Measurements from ENCODE around the gene MPC1.

The MPC1 gene

DNA sequence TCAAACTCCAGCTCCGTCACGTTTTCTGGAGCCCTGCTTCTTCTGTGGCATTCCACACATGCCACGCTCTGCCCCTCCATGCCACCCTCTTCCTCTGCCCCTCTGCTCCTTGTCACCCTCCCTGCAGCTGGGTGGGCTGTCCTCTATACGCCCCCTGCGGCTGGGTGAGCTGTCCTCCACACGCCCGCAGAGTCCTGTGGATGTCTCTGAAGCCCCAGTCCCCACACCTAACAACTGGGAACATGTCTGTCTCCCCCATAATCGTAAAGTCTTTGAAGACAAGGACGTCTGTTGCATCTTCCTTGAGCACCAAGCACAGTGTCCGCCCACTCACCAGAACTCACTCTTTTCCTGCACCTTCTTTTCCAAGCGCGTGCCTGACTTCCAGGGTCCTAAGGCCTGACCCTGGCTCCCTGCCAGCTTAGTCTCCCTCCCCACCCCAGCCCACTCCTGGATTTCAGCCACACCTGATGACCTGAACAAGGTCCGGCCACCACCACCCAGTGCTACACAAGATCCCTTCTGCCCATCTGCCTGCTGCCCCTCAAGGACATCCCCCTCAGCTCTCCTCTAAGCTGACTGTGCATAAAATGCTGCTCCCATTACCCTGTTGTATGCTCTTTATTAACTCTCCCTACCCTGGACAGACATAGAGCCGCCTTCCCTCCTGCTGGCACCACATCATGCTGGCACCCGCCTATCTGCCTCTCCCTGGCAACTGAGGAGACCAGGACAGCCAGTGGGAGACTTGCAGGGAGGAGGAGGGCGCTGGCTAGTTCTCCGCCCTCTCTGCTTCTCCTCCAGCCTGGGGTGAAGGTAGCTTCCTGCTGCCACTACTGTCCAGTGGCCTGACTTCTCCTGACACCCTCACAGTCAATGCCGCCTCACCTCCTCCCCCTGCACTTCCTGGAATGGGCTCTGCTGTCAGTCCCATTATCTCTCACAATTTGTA is 63.8 kb downstream of the MPC1 start:
- no peak overlapping the region for H3K4me3 ChIP-seq (ENCODE audit: low read depth, low read length)

DNA sequence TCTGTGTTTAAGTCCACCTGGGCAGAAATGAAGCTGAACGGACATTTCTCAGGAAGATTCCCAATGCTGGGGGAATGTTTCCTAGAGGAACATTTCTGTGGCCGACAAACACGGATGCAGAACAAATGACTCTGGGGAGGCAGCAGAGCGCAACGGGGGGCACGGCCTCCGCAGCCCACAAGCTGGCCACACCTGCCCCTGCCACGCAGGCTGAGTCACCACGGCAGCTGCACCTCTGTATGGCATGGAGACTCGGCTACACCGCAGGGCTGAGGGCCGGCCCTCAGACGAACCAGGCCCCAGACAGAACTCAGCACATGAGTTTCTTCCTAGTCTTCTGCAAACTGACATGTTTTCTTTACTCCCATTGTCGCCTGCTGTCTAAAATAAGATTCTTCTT is 64.5 kb downstream of the MPC1 start:
- no peak overlapping the region for H3K4me3 ChIP-seq (ENCODE audit: low read depth, low read length)

DNA sequence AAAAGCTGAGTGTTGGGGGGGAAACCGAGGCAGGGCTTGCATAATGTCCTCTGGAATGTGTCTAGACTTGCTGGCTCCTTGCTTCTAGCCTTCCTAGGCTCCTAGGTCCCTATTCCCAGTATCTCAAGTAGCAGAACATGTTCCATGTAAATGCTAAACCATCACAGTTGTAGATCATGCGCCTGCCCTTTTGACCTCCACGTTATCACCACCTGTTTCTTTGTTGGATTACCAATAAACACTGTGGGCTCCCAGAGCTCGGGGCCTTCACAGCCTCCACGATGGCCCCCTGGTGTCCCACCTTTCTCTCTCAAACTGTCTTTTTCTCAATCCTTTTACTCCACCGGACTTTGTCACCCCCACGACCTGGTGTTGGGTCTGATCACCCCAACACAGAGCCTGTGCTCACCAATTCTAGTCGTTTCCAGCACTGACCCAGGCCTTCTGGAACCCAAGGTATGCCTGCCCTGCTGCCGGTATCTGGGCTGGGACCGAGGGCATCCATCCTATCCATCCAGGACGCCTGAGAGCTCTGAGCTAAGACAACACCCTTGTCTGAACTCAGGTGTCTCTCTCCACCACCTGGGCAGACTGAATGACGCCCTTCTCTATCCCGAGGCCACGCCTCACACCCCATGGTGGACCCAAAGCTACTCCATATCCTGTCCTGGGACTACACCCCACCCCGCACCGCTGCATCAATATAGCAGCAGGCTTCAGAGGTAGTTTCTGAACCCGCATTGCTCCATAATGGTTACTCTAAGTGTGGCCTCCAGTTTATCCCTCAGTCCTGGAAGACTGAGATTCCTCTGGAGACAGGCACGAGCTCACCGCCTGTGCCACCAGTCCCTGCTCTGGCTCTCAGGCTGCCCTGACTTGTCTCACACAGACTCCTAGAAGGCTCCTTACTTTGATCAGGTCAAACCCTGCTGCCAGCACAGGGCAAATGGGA is 65.2 kb downstream of the MPC1 start:
- no peak overlapping the region for H3K4me3 ChIP-seq (ENCODE audit: low read depth, low read length)

DNA sequence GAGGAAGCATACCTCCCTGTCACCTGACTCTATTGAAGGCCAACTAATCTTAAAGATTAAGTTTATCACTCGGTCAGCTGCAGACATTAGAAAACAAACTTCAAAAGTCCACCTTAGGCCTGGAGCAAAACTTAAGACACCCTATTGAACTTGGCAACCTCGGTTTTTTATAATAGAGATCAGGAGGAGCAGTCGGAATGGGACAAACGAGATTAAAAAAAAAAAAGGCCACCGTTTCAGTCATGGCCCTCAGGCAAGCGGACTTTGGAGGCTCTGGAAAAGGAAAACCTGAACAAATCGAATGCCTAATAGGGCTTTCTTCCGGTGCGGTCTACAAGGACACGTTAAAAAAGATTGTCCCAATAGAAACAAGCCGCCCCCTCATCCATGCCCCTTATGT is 67.3 kb downstream of the MPC1 start:
- no peak overlapping the region for H3K4me3 ChIP-seq (ENCODE audit: low read depth, low read length)

All from iPS-11a (cell line).